ENCODE data around the gene CNGB1. TPM values are rescaled to one million over a fixed set of nuclear protein-coding genes. Genes with fewer than 3 reads are reported as not detected.

The CNGB1 gene
- total and polyA plus RNA-seq, 2 of the 13 experiments (the other 11 are each of a cell fraction or from before 2014, with no cell fraction given), result 0.02 to 0.15 TPM

DNA sequence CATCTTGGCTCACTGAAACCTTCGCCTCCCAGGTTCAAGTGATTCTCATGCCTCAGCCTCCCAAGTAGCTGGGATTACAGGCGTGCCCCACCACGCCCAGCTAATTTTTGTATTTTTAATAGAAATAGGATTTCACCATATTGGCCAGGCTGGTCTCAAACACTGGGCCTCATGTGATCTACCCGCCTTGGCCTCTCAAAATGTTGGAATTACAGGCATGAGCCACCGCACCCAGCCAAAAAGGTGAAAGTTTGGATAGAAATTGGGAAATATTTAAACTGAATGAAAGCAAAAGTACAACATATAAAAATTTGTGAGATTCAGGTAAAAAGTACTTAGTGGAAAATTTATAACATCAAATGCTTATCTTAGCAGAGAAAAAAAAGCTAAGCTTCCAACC, 115.7 kb downstream of the CNGB1 start:
- Histone ChIP-seq H3K4me2 (ENCODE audit: low read depth, low read length) (no peak overlapping the region), H3K4me3 (replicated peaks in 1 of 3; ENCODE audit: insufficient read depth in 1 of 3, low read depth in 2 of 3, low read length in 3 of 3) (no peak overlapping the region), H3K36me3 (replicated peaks in 1 of 2; ENCODE audit: control insufficient read depth in 1 of 2, insufficient read depth in 2 of 2, low read length in 2 of 2) (no peaks in the 10 kb centered on the region), H3K27me3 (ENCODE audit: control insufficient read depth in 1 of 2, insufficient read depth in 2 of 2, low read length in 2 of 2) (no peaks in the 10 kb centered on the region), H3K4me1 (ENCODE audit: insufficient read depth, low read length) (peaks cover 17% of the 10 kb centered on the region), H3K9ac (ENCODE audit: insufficient read depth, low read depth, low read length) (no peak overlapping the region), H2AFZ (ENCODE audit: low read length) (no peak overlapping the region), H3K79me2 (ENCODE audit: insufficient read depth, low read length) (no peaks in the 10 kb centered on the region), H3K27ac (ENCODE audit: extremely low read length, insufficient read depth, low read length) (no peak overlapping the region), H4K20me1 (ENCODE audit: insufficient read depth, low read length) (no peaks in the 10 kb centered on the region), H3K9me3 (ENCODE audit: low read length) (no peaks in the 10 kb centered on the region)
- intact Hi-C loops (cut with micrococcal nuclease; ENCODE audit: unreplicated experiment), result no loop called here
- DNase-seq (ENCODE audit: low spot score) (no peak), ATAC-seq (no peak), FAIRE-seq (peak; percentile 43)
- in situ Hi-C loops (cut with HindIII; ENCODE audit: extremely low pct_ligation_motif_present, low pct_unique_long_range_greater_than_20kb), result no loop called here
- POLR2A ChIA-PET, result no interaction called here
- BruUV-seq (replicated peaks), result no TSS peak
- CTCF ChIA-PET (ENCODE audit: low intra/inter-chr PET ratio, low total read pairs), result no interaction called here
- 95% methylated on average over 5 of the region's 5 CpGs for WGBS (ENCODE audit: low lambda C conversion rate)
- TF ChIP-seq, protein P1, sequence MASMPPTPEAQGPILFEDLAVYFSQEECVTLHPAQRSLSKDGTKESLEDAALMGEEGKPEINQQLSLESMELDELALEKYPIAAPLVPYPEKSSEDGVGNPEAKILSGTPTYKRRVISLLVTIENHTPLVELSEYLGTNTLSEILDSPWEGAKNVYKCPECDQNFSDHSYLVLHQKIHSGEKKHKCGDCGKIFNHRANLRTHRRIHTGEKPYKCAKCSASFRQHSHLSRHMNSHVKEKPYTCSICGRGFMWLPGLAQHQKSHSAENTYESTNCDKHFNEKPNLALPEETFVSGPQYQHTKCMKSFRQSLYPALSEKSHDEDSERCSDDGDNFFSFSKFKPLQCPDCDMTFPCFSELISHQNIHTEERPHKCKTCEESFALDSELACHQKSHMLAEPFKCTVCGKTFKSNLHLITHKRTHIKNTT (CRISPR knock-in tag; IDR thresholded peaks at IDR 0.05), result no peak
- TF ChIP-seq HIVEP1 (CRISPR knock-in tag; IDR thresholded peaks at IDR 0.05) (no peak), SMC3 (IDR thresholded peaks at IDR 0.05; ENCODE audit: low read length) (no peak), ZNF431 (CRISPR knock-in tag; IDR thresholded peaks at IDR 0.05; ENCODE audit: borderline replicate concordance, low read depth) (no peak), SIX1 (CRISPR knock-in tag; IDR thresholded peaks at IDR 0.05; ENCODE audit: borderline replicate concordance) (no peak), GZF1 (CRISPR knock-in tag; IDR thresholded peaks at IDR 0.05) (no peak), ZFP37 (CRISPR knock-in tag; IDR thresholded peaks at IDR 0.05; ENCODE audit: borderline replicate concordance) (no peak), PCBP1 (IDR thresholded peaks at IDR 0.05; ENCODE audit: borderline replicate concordance, low read depth, low read length) (no peak), MLLT10 (CRISPR knock-in tag; IDR thresholded peaks at IDR 0.05) (no peak)
- TF ChIP-seq, protein P2, sequence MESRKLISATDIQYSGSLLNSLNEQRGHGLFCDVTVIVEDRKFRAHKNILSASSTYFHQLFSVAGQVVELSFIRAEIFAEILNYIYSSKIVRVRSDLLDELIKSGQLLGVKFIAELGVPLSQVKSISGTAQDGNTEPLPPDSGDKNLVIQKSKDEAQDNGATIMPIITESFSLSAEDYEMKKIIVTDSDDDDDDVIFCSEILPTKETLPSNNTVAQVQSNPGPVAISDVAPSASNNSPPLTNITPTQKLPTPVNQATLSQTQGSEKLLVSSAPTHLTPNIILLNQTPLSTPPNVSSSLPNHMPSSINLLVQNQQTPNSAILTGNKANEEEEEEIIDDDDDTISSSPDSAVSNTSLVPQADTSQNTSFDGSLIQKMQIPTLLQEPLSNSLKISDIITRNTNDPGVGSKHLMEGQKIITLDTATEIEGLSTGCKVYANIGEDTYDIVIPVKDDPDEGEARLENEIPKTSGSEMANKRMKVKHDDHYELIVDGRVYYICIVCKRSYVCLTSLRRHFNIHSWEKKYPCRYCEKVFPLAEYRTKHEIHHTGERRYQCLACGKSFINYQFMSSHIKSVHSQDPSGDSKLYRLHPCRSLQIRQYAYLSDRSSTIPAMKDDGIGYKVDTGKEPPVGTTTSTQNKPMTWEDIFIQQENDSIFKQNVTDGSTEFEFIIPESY (CRISPR knock-in tag; IDR thresholded peaks at IDR 0.05), result no peak

All from HepG2 (cell line).